HepG2 (cell line): ENCODE data around the gene SRXN1. TPM values are rescaled to one million over a fixed set of nuclear protein-coding genes. Genes with fewer than 3 reads are reported as not detected.
A peak's percentile ranks its signal among the peaks of the same experiment; 100 is the strongest.

ENCODE experiments used
- BRD4 ChIP-seq: sonication (generic); formaldehyde crosslinking; IDR thresholded peaks from 2 replicates; pipeline ENCODE4 v1.4.0; 2020; ENCODE audit warnings: missing genetic modification reagents
- DRAP1 ChIP-seq: IDR thresholded peaks from 2 replicates; pipeline ENCODE4 v1.6.1; 2016; ENCODE audit warnings: missing genetic modification reagents, missing compliant biosample characterization
- FOXK1 ChIP-seq: sonication (generic); formaldehyde crosslinking; IDR thresholded peaks from 2 replicates; pipeline ENCODE4 v1.4.0; 2020; ENCODE audit warnings: low read depth, missing genetic modification reagents, borderline replicate concordance
- FOXP1 ChIP-seq, 2 experiments: fragments of 450-650 bp in 1 of 2; IDR thresholded peaks; 2 replicates each; pipeline ENCODE4 v1.6.1; 2017 to 2018; ENCODE audit warnings: antibody characterized with exemption in 1 of 2
- HCFC1 ChIP-seq: fragments of 150-350 bp; IDR thresholded peaks from 2 replicates; pipeline ENCODE4 v1.6.1; 2014; ENCODE audit warnings: low read depth, low read length
- HOXA7 ChIP-seq: sonication (generic); formaldehyde crosslinking; IDR thresholded peaks from 2 replicates; pipeline ENCODE4 v1.8.1; 2022; ENCODE audit warnings: mild to moderate bottlenecking, missing genetic modification reagents, moderate library complexity
- IRF9 ChIP-seq: sonication (generic); formaldehyde crosslinking; IDR thresholded peaks from 2 replicates; pipeline ENCODE4 v1.8.0; 2022; ENCODE audit warnings: missing genetic modification reagents, mild to moderate bottlenecking, borderline replicate concordance
- MEIS2 ChIP-seq: sonication (generic); formaldehyde crosslinking; IDR thresholded peaks from 2 replicates; pipeline ENCODE4 v1.9.0; 2021; ENCODE audit warnings: mild to moderate bottlenecking, missing genetic modification reagents
- MYC ChIP-seq: sonication (generic); formaldehyde crosslinking; IDR thresholded peaks from 2 replicates; pipeline ENCODE4 v1.9.0; 2021; ENCODE audit warnings: missing genetic modification reagents, borderline replicate concordance
- SMAD9 ChIP-seq: sonication (generic); formaldehyde crosslinking; IDR thresholded peaks from 2 replicates; pipeline ENCODE4 v1.5.1; 2020; ENCODE audit warnings: mild to moderate bottlenecking, missing genetic modification reagents
- TAF15 ChIP-seq: fragments of 200-400 bp; formaldehyde crosslinking; IDR thresholded peaks from one replicate; pipeline ENCODE4 v1.6.1; 2018; ENCODE audit warnings: mild to moderate bottlenecking, low read depth, low read length; ENCODE audit not compliant: poor library complexity, severe bottlenecking
- TBL1XR1 ChIP-seq: fragments of 150-350 bp; IDR thresholded peaks from 2 replicates; pipeline ENCODE4 v1.6.1; 2014; ENCODE audit warnings: borderline replicate concordance, low read length; ENCODE audit not compliant: partially characterized antibody
- YY1 ChIP-seq: IDR thresholded peaks from 2 replicates; pipeline ENCODE4 v1.6.1; 2011; ENCODE audit warnings: low read length, low read depth, moderate library complexity, mild to moderate bottlenecking; ENCODE audit not compliant: insufficient read depth, insufficient replicate concordance
- ZBTB46 ChIP-seq: sonication (generic); formaldehyde crosslinking; IDR thresholded peaks from 2 replicates; pipeline ENCODE4 v1.4.0; 2020; ENCODE audit warnings: mild to moderate bottlenecking, missing genetic modification reagents, borderline replicate concordance
- ZFP41 ChIP-seq: sonication (generic); formaldehyde crosslinking; IDR thresholded peaks from 2 replicates; pipeline ENCODE4 v1.4.0; 2020; ENCODE audit warnings: mild to moderate bottlenecking, missing genetic modification reagents, borderline replicate concordance
- ZHX2 ChIP-seq, 2 experiments: sonication (generic) in 1 of 2; formaldehyde crosslinking in 1 of 2; IDR thresholded peaks; 2 replicates each; pipeline versions ENCODE4 v1.6.1 to v1.9.0; 2014 to 2022; ENCODE audit warnings: antibody characterized with exemption in 1 of 2, borderline replicate concordance in 1 of 2, inconsistent platforms in 1 of 2, low read depth in 1 of 2, missing genetic modification reagents in 1 of 2
- ZNF317 ChIP-seq: sonication (generic); formaldehyde crosslinking; IDR thresholded peaks from 2 replicates; pipeline ENCODE4 v1.5.0; 2020; ENCODE audit warnings: mild to moderate bottlenecking, missing genetic modification reagents
- ZNF530 ChIP-seq: sonication (generic); formaldehyde crosslinking; IDR thresholded peaks from 2 replicates; pipeline ENCODE4 v1.5.0; 2020; ENCODE audit warnings: low read depth, mild to moderate bottlenecking, missing genetic modification reagents
- ZNF616 ChIP-seq: sonication (generic); formaldehyde crosslinking; IDR thresholded peaks from 2 replicates; pipeline ENCODE4 v1.5.0; 2020; ENCODE audit warnings: low read depth, mild to moderate bottlenecking, missing genetic modification reagents
- polyA plus RNA-seq, 8 experiments: library from polyadenylated mRNA; depleted of rRNA in 3 of 8; stranded (reverse) in 7 of 8; unstranded in 1 of 8; fragments of >200 nt; fragmentation: Illumina TruSeq in 4 of 8; extraction: Trizol in 4 of 8; gene quantifications; 2 replicates each; pipeline versions ENCODE4 v1.2.1 to v1.2.3, GENCODE V29; 2011 to 2016; ENCODE audit warnings: low read depth in 4 of 8, missing spikeins in 1 of 8, mixed read lengths in 1 of 8; ENCODE audit not compliant: insufficient read depth in 1 of 8
- total RNA-seq, 5 experiments: library from RNA; depleted of rRNA; stranded (reverse); fragments of >200 nt; fragmentation: Illumina TruSeq; extraction: Trizol; gene quantifications; 2 replicates each; pipeline ENCODE4 v1.2.3, GENCODE V29; 2016; ENCODE audit warnings: low read depth in 1 of 5

SRXN1 gene
- total and polyA plus RNA-seq, 2 of the 13 experiments (the other 11 are each of a cell fraction or from before 2014, with no cell fraction given), result 29.9 to 87.7 TPM

- TF ChIP-seq ZHX2 (IDR thresholded peaks at IDR 0.05; ENCODE audit: low read depth) (no peak), ZHX2 (CRISPR knock-in tag; IDR thresholded peaks at IDR 0.05; ENCODE audit: borderline replicate concordance) (no peak), ZFP41 (CRISPR knock-in tag) (no peak), HOXA7 (no peak), MEIS2 (CRISPR knock-in tag) (peak; percentile 95), TBL1XR1 (no peak), ZNF317 (CRISPR knock-in tag) (0 out of 2 replicates have a peak, but pooled peaks have one; percentile 17), BRD4 (CRISPR knock-in tag) (no peak), IRF9 (CRISPR knock-in tag) (no peak), ZNF616 (CRISPR knock-in tag) (no peak), FOXK1 (CRISPR knock-in tag) (0 out of 2 replicates have a peak, but pooled peaks have one; percentile 15), ZNF530 (no peak), FOXP1 (IDR thresholded peaks at IDR 0.05) (peak; percentile 86), FOXP1 (CRISPR knock-in tag; IDR thresholded peaks at IDR 0.05) (peak; percentile 53), MYC (CRISPR knock-in tag) (no peak; the same call in 1 of the 2 replicates), ZBTB46 (CRISPR knock-in tag) (no peak), TAF15 (no peak), HCFC1 (no peak), SMAD9 (no peak), YY1 (peak; percentile 35), DRAP1 (CRISPR knock-in tag) (peak; percentile 48; the same call in 1 of the 2 replicates)
These were observed 11.5 kb downstream of the SRXN1 start (continued) for GRCh38 chr20:641516-641875.
